HepG2 (cell line): Measurements from ENCODE around the gene TCF23. TPM values are rescaled to one million over a fixed set of nuclear protein-coding genes. Genes with fewer than 3 reads are reported as not detected.
A peak's percentile ranks its signal among the peaks of the same experiment; 100 is the strongest.

Source experiments
- AGO2 ChIP-seq: fragments of 200-400 bp; formaldehyde crosslinking; optimal IDR thresholded peaks from 2 replicates; pipeline ENCODE3; 2017; ENCODE audit warnings: mild to moderate bottlenecking, low read depth, low read length, moderate library complexity
- ARID2 ChIP-seq: sonication (generic); formaldehyde crosslinking; IDR thresholded peaks from 2 replicates; pipeline ENCODE4 v1.8.1; 2022; ENCODE audit warnings: mild to moderate bottlenecking, missing genetic modification reagents, borderline replicate concordance
- ATF1 ChIP-seq: IDR thresholded peaks from 2 replicates; pipeline ENCODE4 v1.6.1; 2016; ENCODE audit warnings: mild to moderate bottlenecking, control low read depth
- ATRX ChIP-seq: sonication (generic); formaldehyde crosslinking; IDR thresholded peaks from 2 replicates; pipeline ENCODE4 v1.4.0; 2020; ENCODE audit warnings: missing genetic modification reagents, borderline replicate concordance
- BORCS8-MEF2B ChIP-seq: sonication (generic); formaldehyde crosslinking; IDR thresholded peaks from 2 replicates; pipeline ENCODE4 v1.8.0; 2022; ENCODE audit warnings: mild to moderate bottlenecking, missing genetic modification reagents
- DMAP1 ChIP-seq: IDR thresholded peaks from 2 replicates; pipeline ENCODE4 v1.6.1; 2016
- EED ChIP-seq: sonication (generic); formaldehyde crosslinking; IDR thresholded peaks from 2 replicates; pipeline ENCODE4 v1.5.0; 2020; ENCODE audit warnings: mild to moderate bottlenecking, missing genetic modification reagents
- HES4 ChIP-seq: sonication (generic); formaldehyde crosslinking; IDR thresholded peaks from 2 replicates; pipeline ENCODE4 v1.9.0; 2021; ENCODE audit warnings: mild to moderate bottlenecking, missing genetic modification reagents, borderline replicate concordance
- HOXA5 ChIP-seq: sonication (generic); formaldehyde crosslinking; IDR thresholded peaks from 2 replicates; pipeline ENCODE4 v1.4.0; 2020; ENCODE audit warnings: missing genetic modification reagents
- IKZF5 ChIP-seq: IDR thresholded peaks from 2 replicates; pipeline ENCODE4 v1.6.1; 2018; ENCODE audit warnings: missing genetic modification reagents, mild to moderate bottlenecking, missing compliant biosample characterization
- MEIS1 ChIP-seq: sonication (generic); formaldehyde crosslinking; IDR thresholded peaks from 2 replicates; pipeline ENCODE4 v1.9.0; 2021; ENCODE audit warnings: mild to moderate bottlenecking, missing genetic modification reagents, moderate library complexity, borderline replicate concordance
- NR2F6 ChIP-seq, 2 experiments: IDR thresholded peaks; 2 replicates each; pipeline ENCODE4 v1.6.1; 2016; ENCODE audit warnings: antibody characterized with exemption in 1 of 2, mild to moderate bottlenecking in 1 of 2
- PATZ1 ChIP-seq: sonication (generic); formaldehyde crosslinking; IDR thresholded peaks from 2 replicates; pipeline ENCODE4 v1.4.0; 2020; ENCODE audit warnings: missing genetic modification reagents
- RFXANK ChIP-seq: IDR thresholded peaks from 2 replicates; pipeline ENCODE4 v1.6.1; 2016
- STAG1 ChIP-seq: sonication (generic); formaldehyde crosslinking; IDR thresholded peaks from 2 replicates; pipeline ENCODE4 v1.4.0; 2020; ENCODE audit warnings: missing genetic modification reagents
- ZBTB25 ChIP-seq: IDR thresholded peaks from 2 replicates; pipeline ENCODE4 v1.6.1; 2018; ENCODE audit warnings: missing genetic modification reagents
- ZFP36L2 ChIP-seq: sonication (generic); formaldehyde crosslinking; IDR thresholded peaks from 2 replicates; pipeline ENCODE4 v1.4.0; 2020; ENCODE audit warnings: missing genetic modification reagents
- ZHX1 ChIP-seq: sonication (generic); formaldehyde crosslinking; IDR thresholded peaks from 2 replicates; pipeline ENCODE4 v1.8.1; 2022; ENCODE audit warnings: low read depth, mild to moderate bottlenecking, missing genetic modification reagents
- ZNF569 ChIP-seq: sonication (generic); formaldehyde crosslinking; IDR thresholded peaks from 2 replicates; pipeline ENCODE4 v1.5.0; 2020; ENCODE audit warnings: mild to moderate bottlenecking, missing genetic modification reagents, moderate library complexity, borderline replicate concordance
- ZNF598 ChIP-seq: sonication (generic); formaldehyde crosslinking; IDR thresholded peaks from 2 replicates; pipeline ENCODE4 v1.5.1; 2020; ENCODE audit warnings: mild to moderate bottlenecking, missing genetic modification reagents, borderline replicate concordance
- ZNF784 ChIP-seq: sonication (generic); formaldehyde crosslinking; IDR thresholded peaks from 2 replicates; pipeline ENCODE4 v1.5.1; 2020; ENCODE audit warnings: missing genetic modification reagents, mild to moderate bottlenecking, borderline replicate concordance
- polyA plus RNA-seq, 8 experiments: library from polyadenylated mRNA; depleted of rRNA in 3 of 8; stranded (reverse) in 7 of 8; unstranded in 1 of 8; fragments of >200 nt; fragmentation: Illumina TruSeq in 4 of 8; extraction: Trizol in 4 of 8; gene quantifications; 2 replicates each; pipeline versions ENCODE4 v1.2.1 to v1.2.3, GENCODE V29; 2011 to 2016; ENCODE audit warnings: low read depth in 4 of 8, missing spikeins in 1 of 8, mixed read lengths in 1 of 8; ENCODE audit not compliant: insufficient read depth in 1 of 8
- total RNA-seq, 5 experiments: library from RNA; depleted of rRNA; stranded (reverse); fragments of >200 nt; fragmentation: Illumina TruSeq; extraction: Trizol; gene quantifications; 2 replicates each; pipeline ENCODE4 v1.2.3, GENCODE V29; 2016; ENCODE audit warnings: low read depth in 1 of 5

TCF23 gene
- total and polyA plus RNA-seq, 2 of the 13 experiments (the other 11 are each of a cell fraction or from before 2014, with no cell fraction given) = 0.02 to 1.4 TPM

- TF ChIP-seq DMAP1 (peak; percentile 61; the same call in 1 of the 2 replicates), ZNF784 (CRISPR knock-in tag) (0 out of 2 replicates have a peak, but pooled peaks have one; percentile 3), ARID2 (CRISPR knock-in tag) (0 out of 2 replicates have a peak, but pooled peaks have one; percentile 30), PATZ1 (peak; percentile 50), ZHX1 (peak; percentile 90), MEIS1 (CRISPR knock-in tag) (peak; percentile 89; the same call in 1 of the 2 replicates), AGO2 (peak; percentile 94), ZNF569 (CRISPR knock-in tag) (peak; percentile 67; the same call in 1 of the 2 replicates), RFXANK (CRISPR knock-in tag) (no peak), ATRX (CRISPR knock-in tag) (no peak), NR2F6 (IDR thresholded peaks at IDR 0.05) (no peak), NR2F6 (CRISPR knock-in tag; IDR thresholded peaks at IDR 0.05) (peak; percentile 49; the same call in 1 of the 2 replicates), ZBTB25 (CRISPR knock-in tag) (peak; percentile 80; the same call in 1 of the 2 replicates), STAG1 (CRISPR knock-in tag) (peak; percentile 37), ZFP36L2 (CRISPR knock-in tag) (peak; percentile 44; the same call in 1 of the 2 replicates), IKZF5 (CRISPR knock-in tag) (peak; percentile 70; the same call in 1 of the 2 replicates), HOXA5 (CRISPR knock-in tag) (peak; percentile 44; the same call in 1 of the 2 replicates), BORCS8-MEF2B (CRISPR knock-in tag) (peak; percentile 14), HES4 (peak; percentile 52; the same call in 1 of the 2 replicates), EED (CRISPR knock-in tag) (no peak), ATF1 (CRISPR knock-in tag) (no peak), ZNF598 (no peak)
Observed at GRCh38 chr2:27133905-27134780, 14.7 kb upstream of the TCF23 start, which contains the start of gene PREB (continued).
